IMR-90 (cell line): ENCODE measurements around the gene PCBP4. TPM values are rescaled to one million over a fixed set of nuclear protein-coding genes. Genes with fewer than 3 reads are reported as not detected.

Experiments
- CTCF ChIP-seq: conservative IDR thresholded peaks from 2 replicates; pipeline ENCODE4 v1.5.1; 2012; ENCODE audit warnings: mild to moderate bottlenecking, low read depth, low read length, improper control_type of control experiment
- MAZ ChIP-seq: IDR thresholded peaks from 2 replicates; pipeline ENCODE4 v1.6.1; 2012; ENCODE audit warnings: low read depth, mild to moderate bottlenecking, low read length, improper control_type of control experiment, moderate library complexity, borderline replicate concordance
- RFX5 ChIP-seq: IDR thresholded peaks from 2 replicates; pipeline ENCODE4 v1.8.0; 2012; ENCODE audit warnings: low read depth, mild to moderate bottlenecking, low read length, moderate library complexity
- SMC3 ChIP-seq: fragments of 150-350 bp; IDR thresholded peaks from 2 replicates; pipeline ENCODE4 v1.6.1; 2016; ENCODE audit warnings: low read depth, mild to moderate bottlenecking, antibody characterized with exemption, low read length, moderate library complexity
- polyA plus RNA-seq, 3 experiments: library from polyadenylated mRNA; depleted of rRNA; stranded (reverse); fragments of >200 nt; gene quantifications; 2 replicates each; pipeline ENCODE4 v1.2.3, GENCODE V29; 2012; ENCODE audit warnings: low replicate concordance in 1 of 3
- total RNA-seq: library from RNA; depleted of rRNA; stranded (reverse); fragments of >200 nt; gene quantifications from 2 replicates; pipeline ENCODE4 v1.2.3, GENCODE V29; 2012

The PCBP4 gene
- total and polyA plus RNA-seq, 2 of the 4 experiments (the other 2 are of a cell fraction): 70.8 to 110 TPM

- no peak for TF ChIP-seq SMC3
- TF ChIP-seq MAZ: no peak
- TF ChIP-seq RFX5: no peak
- TF ChIP-seq CTCF: no peak
Observed at GRCh38 chr3:52004906-52005395, 37.7 kb upstream of the PCBP4 start (continued).
